ENCODE data around the gene SAMD9.

SAMD9 gene

GRCh38 chr7:93117852-93118530 is at the start of gene SAMD9:
SAMD9 (minus strand) TSS chr7:93117979; CDS start chr7:93106097, 11,882 bp downstream.
- in situ Hi-C loops (cut with MboI; ENCODE audit: low pct_unique_long_range_greater_than_20kb, low sequenced_read_pairs) = no loop called here
- DNase-seq = peak; percentile 84

- DNase-seq = no peak
- in situ Hi-C loops (cut with MboI; ENCODE audit: low pct_unique_long_range_greater_than_20kb, low sequenced_read_pairs) = no loop called here
Measured at GRCh38 chr7:93165447-93165846, 47.7 kb upstream of the SAMD9 start.

- no peak for DNase-seq
- in situ Hi-C loops (cut with MboI; ENCODE audit: low pct_unique_long_range_greater_than_20kb, low sequenced_read_pairs) = no loop called here
Measured at GRCh38 chr7:93164766-93165165, 47.0 kb upstream of the SAMD9 start.

- no peak for DNase-seq
- in situ Hi-C loops (cut with MboI; ENCODE audit: low pct_unique_long_range_greater_than_20kb, low sequenced_read_pairs) = no loop called here
Measured at GRCh38 chr7:93161181-93161762, 43.5 kb upstream of the SAMD9 start.

GRCh38 chr7:93160410-93160809 is 42.6 kb upstream of the SAMD9 start:
- DNase-seq = no peak
- in situ Hi-C loops (cut with MboI; ENCODE audit: low pct_unique_long_range_greater_than_20kb, low sequenced_read_pairs) = no loop called here

GRCh38 chr7:93159490-93159889 is 41.7 kb upstream of the SAMD9 start:
- no peak for DNase-seq
- in situ Hi-C loops (cut with MboI; ENCODE audit: low pct_unique_long_range_greater_than_20kb, low sequenced_read_pairs) = no loop called here

GRCh38 chr7:93156884-93157283 is 39.1 kb upstream of the SAMD9 start:
- no peak for DNase-seq
- in situ Hi-C loops (cut with MboI; ENCODE audit: low pct_unique_long_range_greater_than_20kb, low sequenced_read_pairs) = no loop called here

GRCh38 chr7:93150200-93150835 is 32.5 kb upstream of the SAMD9 start:
- in situ Hi-C loops (cut with MboI; ENCODE audit: low pct_unique_long_range_greater_than_20kb, low sequenced_read_pairs) = no loop called here
- DNase-seq = peak; percentile 27

- in situ Hi-C loops (cut with MboI; ENCODE audit: low pct_unique_long_range_greater_than_20kb, low sequenced_read_pairs) = no loop called here
- DNase-seq = no peak
Measured at GRCh38 chr7:93148727-93149126, 30.9 kb upstream of the SAMD9 start.

- DNase-seq = no peak
- in situ Hi-C loops (cut with MboI; ENCODE audit: low pct_unique_long_range_greater_than_20kb, low sequenced_read_pairs) = no loop called here
Measured at GRCh38 chr7:93148144-93148543, 30.4 kb upstream of the SAMD9 start, which contains the start of gene SAMD9L. SAMD9L (minus strand) TSS chr7:93148385; CDS start chr7:93135971, 12,414 bp downstream.

- in situ Hi-C loops (cut with MboI; ENCODE audit: low pct_unique_long_range_greater_than_20kb, low sequenced_read_pairs) = no loop called here
- DNase-seq = peak; percentile 42
Measured at GRCh38 chr7:93147363-93147762, 29.6 kb upstream of the SAMD9 start.

- DNase-seq = peak; percentile 37
- in situ Hi-C loops (cut with MboI; ENCODE audit: low pct_unique_long_range_greater_than_20kb, low sequenced_read_pairs) = no loop called here
Measured at GRCh38 chr7:93146472-93147141, 28.8 kb upstream of the SAMD9 start.

- in situ Hi-C loops (cut with MboI; ENCODE audit: low pct_unique_long_range_greater_than_20kb, low sequenced_read_pairs) = no loop called here
- no peak for DNase-seq
Measured at GRCh38 chr7:93146036-93146435, 28.3 kb upstream of the SAMD9 start.

GRCh38 chr7:93145354-93145753 is 27.6 kb upstream of the SAMD9 start:
- in situ Hi-C loops (cut with MboI; ENCODE audit: low pct_unique_long_range_greater_than_20kb, low sequenced_read_pairs) = no loop called here
- DNase-seq = peak; percentile 49

GRCh38 chr7:93142127-93142526 is 24.3 kb upstream of the SAMD9 start:
- in situ Hi-C loops (cut with MboI; ENCODE audit: low pct_unique_long_range_greater_than_20kb, low sequenced_read_pairs) = no loop called here
- no peak for DNase-seq

- no peak for DNase-seq
- in situ Hi-C loops (cut with MboI; ENCODE audit: low pct_unique_long_range_greater_than_20kb, low sequenced_read_pairs) = no loop called here
Measured at GRCh38 chr7:93140582-93141191, 22.9 kb upstream of the SAMD9 start.

GRCh38 chr7:93138576-93138975 is 20.8 kb upstream of the SAMD9 start:
- no peak for DNase-seq

GRCh38 chr7:93133005-93133404 is 15.2 kb upstream of the SAMD9 start:
- in situ Hi-C loops (cut with MboI; ENCODE audit: low pct_unique_long_range_greater_than_20kb, low sequenced_read_pairs) = no loop called here
- DNase-seq = no peak

More at GRCh38 chr7:93138576-93138975, 20.8 kb upstream of the SAMD9 start:
- in situ Hi-C loops (cut with MboI; ENCODE audit: low pct_unique_long_range_greater_than_20kb, low sequenced_read_pairs) = no loop called here

GRCh38 chr7:93132216-93132615 is 14.4 kb upstream of the SAMD9 start:
- in situ Hi-C loops (cut with MboI; ENCODE audit: low pct_unique_long_range_greater_than_20kb, low sequenced_read_pairs) = no loop called here
- DNase-seq = no peak

Measured in KBM-7 (cell line).